SK-MEL-5 (cell line): ENCODE measurements around the gene POTEG. TPM values are rescaled to one million over a fixed set of nuclear protein-coding genes. Genes with fewer than 3 reads are reported as not detected.
"Not testable (repeated sequence)": the region's sequence is repeated elsewhere in the genome, so short reads cannot be mapped to it uniquely, and the experiment has no call there.

ENCODE experiments used
- DNase-seq: peaks from one replicate; pipeline ENCODE4 v3.0.0-alpha.2; 2016; ENCODE audit warnings: low read depth, low spot score
- in situ Hi-C: cut with HindIII; loops from 2 replicates; pipeline ENCODE4 v1.10.0; 2016; ENCODE audit warnings: low sequenced_read_pairs, high pct_unique_total_duplicates, low pct_unique_long_range_greater_than_20kb
- small RNA-seq, 2 experiments: library from RNA; depleted of rRNA; stranded (forward); fragments of <200 nt; gene quantifications; one replicate each; pipeline ENCODE3, GENCODE V24; 2014
- total RNA-seq: library from RNA; depleted of rRNA; stranded (reverse); fragments of >200 nt; shearing (Covaris generic); gene quantifications from 2 replicates; pipeline ENCODE4 v1.2.3, GENCODE V29; 2014

POTEG gene
- total RNA-seq, 1 experiment from 2014 or later, result 0.21 TPM

- DNase-seq, in situ Hi-C loops: not testable (repeated sequence)
Observed at GRCh38 chr14:19384088-19384781, 49.9 kb downstream of the POTEG start.

DNA sequence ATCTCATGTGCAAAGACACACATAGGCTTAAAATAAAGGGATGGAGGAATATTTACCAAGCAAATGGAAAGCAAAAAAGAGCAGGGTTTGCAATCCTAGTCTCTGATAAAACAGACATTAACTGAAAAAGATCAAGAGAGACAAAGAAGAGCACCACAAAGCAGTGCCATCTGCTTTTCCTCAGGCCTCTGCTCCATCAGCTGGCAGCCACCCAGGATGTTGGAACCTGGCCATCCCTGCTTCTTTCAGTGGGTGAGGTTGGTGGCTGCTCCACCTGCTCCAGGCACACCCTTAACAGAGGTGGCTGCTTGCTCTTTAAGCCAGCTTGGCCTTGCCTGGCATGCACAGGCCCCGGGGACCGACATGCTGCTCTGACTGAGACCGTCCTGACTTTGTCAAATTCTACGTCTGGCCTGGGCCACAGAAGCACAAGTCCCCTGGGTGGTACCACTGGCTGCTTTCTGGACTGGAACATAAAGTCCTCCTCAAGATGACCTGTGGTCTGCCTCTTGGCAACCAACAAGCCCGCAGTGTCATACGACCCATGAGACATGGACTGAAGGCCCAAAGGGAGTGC, 51.0 kb downstream of the POTEG start:
- DNase-seq, in situ Hi-C loops: not testable (repeated sequence)

DNA sequence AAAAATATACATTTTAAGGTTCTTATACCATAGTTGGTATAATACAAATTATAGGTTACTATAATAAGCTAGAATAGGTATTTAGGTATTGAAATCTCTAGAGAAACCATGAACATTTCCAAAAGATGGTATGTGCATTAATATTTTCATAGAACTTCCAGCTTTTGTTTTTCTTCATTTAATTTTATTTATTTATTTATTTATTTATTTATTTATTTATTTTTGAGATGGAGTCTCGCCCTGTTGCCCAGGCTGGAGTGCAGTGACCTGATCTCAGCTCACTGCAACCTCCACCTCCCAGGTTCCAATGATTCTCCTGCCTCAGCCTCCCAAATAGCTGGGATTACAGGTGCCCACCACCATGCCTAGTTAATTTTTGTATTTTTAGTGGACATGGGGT, 54.0 kb downstream of the POTEG start:
- in situ Hi-C loops, DNase-seq: not testable (repeated sequence)

GRCh38 chr14:19374451-19374903, 59.7 kb downstream of the POTEG start:
- in situ Hi-C loops, DNase-seq: not testable (repeated sequence)

DNA sequence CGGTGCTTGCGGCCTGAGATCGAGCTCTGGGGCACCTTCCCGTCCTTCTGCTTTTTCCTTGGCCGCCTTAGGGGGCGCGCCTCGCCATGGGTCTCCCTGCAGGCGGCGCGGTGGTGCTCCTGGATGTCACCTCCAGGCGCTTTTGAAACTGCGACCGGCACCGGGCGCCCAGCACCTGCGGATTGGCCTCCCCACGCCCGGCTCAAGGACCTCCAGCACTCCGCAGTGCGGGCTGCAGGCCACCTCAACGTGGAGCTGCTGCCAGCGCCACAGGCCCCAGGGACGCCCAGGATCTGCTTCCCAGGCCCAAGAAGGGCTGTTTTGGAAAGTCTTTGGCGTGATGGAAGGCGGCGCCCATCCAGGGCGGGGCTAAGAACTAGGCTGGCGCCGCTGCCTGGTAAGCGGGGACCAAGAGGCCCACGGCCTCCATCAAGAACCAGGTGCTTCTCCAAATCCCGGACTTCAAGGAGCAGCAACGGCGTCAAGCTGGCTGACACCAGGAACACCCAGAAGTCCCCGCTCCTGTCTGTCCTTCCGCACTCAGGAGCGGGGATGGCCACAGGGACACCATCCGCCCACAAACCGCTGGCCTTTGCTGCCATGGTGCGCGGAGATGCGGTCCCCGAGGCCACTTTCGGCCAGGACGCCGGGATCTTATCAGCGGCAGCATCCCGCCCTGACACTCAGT, 61.2 kb downstream of the POTEG start:
- DNase-seq, in situ Hi-C loops: not testable (repeated sequence)

GRCh38 chr14:19371767-19372166, 62.4 kb downstream of the POTEG start:
- DNase-seq, in situ Hi-C loops: not testable (repeated sequence)

GRCh38 chr14:19362803-19363202, 71.3 kb downstream of the POTEG start:
- in situ Hi-C loops, result not testable (repeated sequence)

DNA sequence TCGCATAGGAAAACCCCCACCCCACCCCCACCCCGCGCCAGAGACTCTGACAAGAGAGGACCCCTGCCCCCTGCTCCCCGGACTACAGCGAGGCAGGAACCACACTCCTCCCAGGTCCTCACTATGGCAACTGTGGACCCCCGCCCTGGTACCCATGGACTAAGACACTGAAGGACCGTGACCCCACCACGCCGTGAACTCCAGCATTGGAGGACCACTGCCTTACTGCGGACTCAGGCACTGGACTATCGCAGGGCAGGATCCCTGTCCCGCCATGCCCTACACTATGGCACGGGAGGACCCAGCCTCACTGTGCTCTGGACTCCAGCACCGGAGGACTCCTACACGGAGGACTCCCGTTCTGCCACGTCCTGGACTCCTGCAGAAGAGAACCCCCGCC, 71.8 kb downstream of the POTEG start:
- in situ Hi-C loops, result not testable (repeated sequence)

More at GRCh38 chr14:19362803-19363202, 71.3 kb downstream of the POTEG start:
- not testable (repeated sequence) for DNase-seq

DNA sequence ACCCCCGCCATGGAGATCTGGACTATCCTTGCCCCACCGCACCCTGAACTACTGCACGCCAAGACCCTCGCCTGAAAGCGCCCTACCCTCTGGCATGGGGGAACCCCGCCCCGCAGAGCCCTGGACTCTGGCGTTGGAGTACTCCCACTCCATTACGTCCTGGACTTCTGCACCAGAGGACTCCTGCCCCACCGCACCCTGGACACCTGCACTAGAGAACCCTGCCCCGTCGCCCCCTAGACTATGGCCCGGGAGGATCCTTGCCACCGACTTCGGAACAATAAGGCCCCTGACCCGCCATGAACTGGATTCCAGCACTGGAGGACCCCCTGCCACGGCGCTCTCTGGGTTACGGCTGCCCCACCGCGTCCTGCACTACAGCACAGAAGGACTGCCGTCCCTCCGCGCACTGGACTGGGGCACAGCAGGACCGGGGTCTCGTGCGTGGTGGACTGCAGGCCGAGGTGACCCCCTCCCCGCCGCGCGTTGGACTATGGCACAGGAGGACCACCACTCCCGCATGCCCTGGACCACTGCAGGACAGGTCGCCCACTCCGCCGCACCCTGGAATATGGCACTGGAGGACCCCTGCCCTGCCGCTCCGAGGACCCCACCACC, 72.4 kb downstream of the POTEG start:
- in situ Hi-C loops, DNase-seq: not testable (repeated sequence)

More for the DNA sequence above, 71.8 kb downstream of the POTEG start:
- not testable (repeated sequence) for DNase-seq

DNA sequence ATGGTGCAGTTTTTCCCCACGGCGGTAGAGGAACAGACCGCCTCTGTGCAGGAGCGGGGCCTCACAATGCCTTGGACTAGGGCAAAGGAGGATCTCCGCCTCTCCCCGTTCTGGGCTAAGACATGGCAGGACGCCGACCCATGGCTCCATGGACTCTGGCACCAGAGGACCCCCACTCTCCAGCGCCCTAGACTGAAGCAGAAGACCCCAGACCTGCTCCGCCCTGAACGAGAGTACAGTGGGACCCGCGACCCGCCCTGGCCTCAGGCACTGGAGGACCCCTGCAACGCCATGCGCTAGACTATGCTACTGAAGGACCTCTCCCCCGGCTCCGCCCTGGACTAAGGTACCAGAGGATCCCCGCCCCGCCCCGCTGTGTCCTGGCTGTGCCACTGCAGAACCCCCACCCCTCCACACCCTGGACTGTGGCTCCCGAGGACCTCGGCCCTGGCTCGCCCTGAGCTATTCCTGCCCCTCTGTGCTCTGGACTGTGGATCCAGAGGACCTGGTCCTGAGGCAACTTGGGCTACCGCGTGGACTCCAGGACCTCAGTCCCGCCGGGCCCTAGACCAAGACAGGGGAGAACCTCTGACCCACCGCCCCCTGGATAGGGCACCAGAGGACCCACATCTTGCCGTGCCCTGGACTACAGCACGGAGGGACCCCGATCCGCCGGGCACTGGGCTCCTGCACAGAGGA, 73.1 kb downstream of the POTEG start:
- DNase-seq, in situ Hi-C loops: not testable (repeated sequence)

Small RNA genes within 50 kb of the gene (small RNA-seq; reads per million reads assigned to genes)
- gene RNU6-1268P, result 0 reads per million in 2 experiments
